Adipocyte (in vitro differentiated cells): Measurements from ENCODE around the gene ARNT2.

Experiments
- DNase-seq: peaks from one replicate; pipeline ENCODE4 v3.0.0-alpha.2; 2015; ENCODE audit warnings: low read depth
- H3K27me3 ChIP-seq: replicated peaks from 2 replicates; pipeline ENCODE4 v1.7.0; 2013; ENCODE audit warnings: mild to moderate bottlenecking, low read length, moderate library complexity; ENCODE audit not compliant: control insufficient read depth, insufficient read depth
- H3K36me3 ChIP-seq: 2 replicates; pipeline ENCODE4 v1.7.0; 2013; ENCODE audit warnings: low read length, mild to moderate bottlenecking, moderate library complexity; ENCODE audit not compliant: control insufficient read depth, insufficient read depth, severe bottlenecking
- H3K4me1 ChIP-seq: 2 replicates; pipeline ENCODE4 v1.7.0; 2013; ENCODE audit warnings: mild to moderate bottlenecking, low read length, moderate library complexity; ENCODE audit not compliant: control insufficient read depth, insufficient read depth
- H3K4me3 ChIP-seq: 2 replicates; pipeline ENCODE4 v1.7.0; 2013; ENCODE audit warnings: mild to moderate bottlenecking, low read length, moderate library complexity
- H3K9ac ChIP-seq: 2 replicates; pipeline ENCODE4 v1.7.0; 2013; ENCODE audit warnings: mild to moderate bottlenecking, low read length, moderate library complexity
- H3K9me3 ChIP-seq: 2 replicates; pipeline ENCODE4 v1.7.0; 2013; ENCODE audit warnings: mild to moderate bottlenecking, low read length, moderate library complexity; ENCODE audit not compliant: control insufficient read depth

The ARNT2 gene

GRCh38 chr15:80569656-80570055 lies 165.5 kb downstream of the ARNT2 start:
- Histone ChIP-seq H3K36me3 (peaks cover 7% of the 10 kb centered on the region), H3K4me3 (no peak overlapping the region), H3K9ac (no peak overlapping the region), H3K27me3 (no peaks in the 10 kb centered on the region), H3K9me3 (no peaks in the 10 kb centered on the region), H3K4me1 (peaks cover 11% of the 10 kb centered on the region)
- no peak for DNase-seq

GRCh38 chr15:80570553-80570952 lies 166.4 kb downstream of the ARNT2 start:
- no peaks in the 10 kb centered on the region for H3K9me3 ChIP-seq
- no peaks in the 10 kb centered on the region for H3K27me3 ChIP-seq
- peaks cover 11% of the 10 kb centered on the region for H3K4me1 ChIP-seq
- H3K4me3 ChIP-seq = no peak overlapping the region
- no peak for DNase-seq
- peaks cover 14% of the 10 kb centered on the region for H3K36me3 ChIP-seq
- H3K9ac ChIP-seq = no peak overlapping the region

GRCh38 chr15:80572337-80572736 lies 168.2 kb downstream of the ARNT2 start:
- no peak overlapping the region for H3K4me3 ChIP-seq
- H3K9ac ChIP-seq = no peak overlapping the region
- peaks cover 7% of the 10 kb centered on the region for H3K4me1 ChIP-seq
- peaks cover 14% of the 10 kb centered on the region for H3K36me3 ChIP-seq
- no peaks in the 10 kb centered on the region for H3K9me3 ChIP-seq
- H3K27me3 ChIP-seq = no peaks in the 10 kb centered on the region
- no peak for DNase-seq

GRCh38 chr15:80573606-80574005 lies 169.4 kb downstream of the ARNT2 start:
- H3K27me3 ChIP-seq = no peaks in the 10 kb centered on the region
- peaks cover 14% of the 10 kb centered on the region for H3K36me3 ChIP-seq

GRCh38 chr15:80574590-80574989 lies 170.4 kb downstream of the ARNT2 start:
- Histone ChIP-seq H3K9me3 (no peaks in the 10 kb centered on the region), H3K4me3 (no peak overlapping the region), H3K4me1 (no peaks in the 10 kb centered on the region), H3K9ac (no peak overlapping the region), H3K36me3 (peaks cover 14% of the 10 kb centered on the region), H3K27me3 (no peaks in the 10 kb centered on the region)
- no peak for DNase-seq

More at GRCh38 chr15:80573606-80574005, 169.4 kb downstream of the ARNT2 start:
- no peak for DNase-seq
- Histone ChIP-seq H3K9ac (no peak overlapping the region), H3K9me3 (no peaks in the 10 kb centered on the region), H3K4me1 (no peaks in the 10 kb centered on the region), H3K4me3 (no peak overlapping the region)

GRCh38 chr15:80576519-80577090 lies 172.4 kb downstream of the ARNT2 start:
- H3K4me3 ChIP-seq = no peak overlapping the region
- H3K4me1 ChIP-seq = no peaks in the 10 kb centered on the region
- H3K9ac ChIP-seq = no peak overlapping the region
- no peaks in the 10 kb centered on the region for H3K9me3 ChIP-seq
- no peaks in the 10 kb centered on the region for H3K27me3 ChIP-seq
- H3K36me3 ChIP-seq = peaks cover 14% of the 10 kb centered on the region
- no peak for DNase-seq

GRCh38 chr15:80577552-80578205 lies 173.5 kb downstream of the ARNT2 start:
- no peak overlapping the region for H3K9ac ChIP-seq
- H3K27me3 ChIP-seq = no peaks in the 10 kb centered on the region
- no peak overlapping the region for H3K4me3 ChIP-seq
- H3K36me3 ChIP-seq = peaks cover 14% of the 10 kb centered on the region
- no peaks in the 10 kb centered on the region for H3K4me1 ChIP-seq
- no peaks in the 10 kb centered on the region for H3K9me3 ChIP-seq
- no peak for DNase-seq

GRCh38 chr15:80578206-80578595 lies 174.0 kb downstream of the ARNT2 start:
- Histone ChIP-seq H3K36me3 (peaks cover 15% of the 10 kb centered on the region), H3K9me3 (no peaks in the 10 kb centered on the region), H3K9ac (no peak overlapping the region), H3K27me3 (no peaks in the 10 kb centered on the region), H3K4me1 (no peaks in the 10 kb centered on the region), H3K4me3 (no peak overlapping the region)
- no peak for DNase-seq

GRCh38 chr15:80578871-80579270 lies 174.7 kb downstream of the ARNT2 start:
- peaks cover 18% of the 10 kb centered on the region for H3K36me3 ChIP-seq

GRCh38 chr15:80579611-80580010 lies 175.4 kb downstream of the ARNT2 start:
- no peaks in the 10 kb centered on the region for H3K4me1 ChIP-seq
- no peaks in the 10 kb centered on the region for H3K9me3 ChIP-seq
- H3K36me3 ChIP-seq = peaks cover 11% of the 10 kb centered on the region
- DNase-seq = no peak
- no peaks in the 10 kb centered on the region for H3K27me3 ChIP-seq
- no peak overlapping the region for H3K4me3 ChIP-seq
- no peak overlapping the region for H3K9ac ChIP-seq

More at GRCh38 chr15:80578871-80579270, 174.7 kb downstream of the ARNT2 start:
- no peaks in the 10 kb centered on the region for H3K27me3 ChIP-seq
- no peak overlapping the region for H3K4me3 ChIP-seq
- no peak overlapping the region for H3K9ac ChIP-seq
- no peak for DNase-seq
- H3K9me3 ChIP-seq = no peaks in the 10 kb centered on the region
- H3K4me1 ChIP-seq = no peaks in the 10 kb centered on the region

- no peaks in the 10 kb centered on the region for H3K27me3 ChIP-seq
- H3K4me1 ChIP-seq = no peaks in the 10 kb centered on the region
- H3K9me3 ChIP-seq = no peaks in the 10 kb centered on the region
- peaks cover 8% of the 10 kb centered on the region for H3K36me3 ChIP-seq
- peak; percentile 71 for DNase-seq
- no peak overlapping the region for H3K4me3 ChIP-seq
- H3K9ac ChIP-seq = no peak overlapping the region
Observed at GRCh38 chr15:80580106-80580505, 175.9 kb downstream of the ARNT2 start.
